H9 (cell line): Measurements from ENCODE around the gene DNAH11. TPM values are rescaled to one million over a fixed set of nuclear protein-coding genes. Genes with fewer than 3 reads are reported as not detected.

Experiments used
- DNase-seq: peaks from one replicate; pipeline ENCODE4 v3.0.0-alpha.2; 2017
- H2AFZ ChIP-seq: one replicate; pipeline ENCODE4 v1.6.1; 2013; ENCODE audit warnings: mild to moderate bottlenecking, low read length, control low read depth, moderate library complexity
- H2AK5ac ChIP-seq: 2 replicates; pipeline ENCODE4 v1.6.1; 2013; ENCODE audit warnings: low read length, control low read depth, mixed read lengths; ENCODE audit not compliant: insufficient read length
- H2BK120ac ChIP-seq: one replicate; pipeline ENCODE4 v1.6.1; 2013; ENCODE audit warnings: low read depth, mild to moderate bottlenecking, low read length, control low read depth, inconsistent platforms; ENCODE audit not compliant: poor library complexity, severe bottlenecking
- H2BK12ac ChIP-seq: 2 replicates; pipeline ENCODE4 v1.6.1; 2013; ENCODE audit warnings: low read length, control low read depth, mixed read lengths, low read depth; ENCODE audit not compliant: insufficient read length
- H2BK15ac ChIP-seq: 2 replicates; pipeline ENCODE4 v1.6.1; 2013; ENCODE audit warnings: low read depth, low read length, control low read depth
- H2BK20ac ChIP-seq: one replicate; pipeline ENCODE4 v1.6.1; 2013; ENCODE audit warnings: low read depth, mild to moderate bottlenecking, low read length, control low read depth, inconsistent platforms; ENCODE audit not compliant: poor library complexity, severe bottlenecking
- H2BK5ac ChIP-seq: 2 replicates; pipeline ENCODE4 v1.6.1; 2013; ENCODE audit warnings: low read length, control low read depth, mixed read lengths; ENCODE audit not compliant: insufficient read length
- H3K14ac ChIP-seq: 2 replicates; pipeline ENCODE4 v1.6.1; 2013; ENCODE audit warnings: low read length, control low read depth; ENCODE audit not compliant: insufficient read depth
- H3K18ac ChIP-seq: 2 replicates; pipeline ENCODE4 v1.6.1; 2013; ENCODE audit warnings: low read depth, mild to moderate bottlenecking, mixed read lengths, low read length, control low read depth; ENCODE audit not compliant: insufficient read length
- H3K23ac ChIP-seq: 2 replicates; pipeline ENCODE4 v1.6.1; 2013; ENCODE audit warnings: low read length, control low read depth, mixed read lengths, low read depth; ENCODE audit not compliant: insufficient read length
- H3K23me2 ChIP-seq: 2 replicates; pipeline ENCODE4 v1.6.1; 2013; ENCODE audit warnings: low read depth, mild to moderate bottlenecking, mixed read lengths, low read length, control low read depth; ENCODE audit not compliant: insufficient read length, poor library complexity, severe bottlenecking
- H3K27ac ChIP-seq: 2 replicates; pipeline ENCODE4 v1.5.1; 2013; ENCODE audit warnings: low read length, control low read depth, mixed read lengths, low read depth; ENCODE audit not compliant: insufficient read length
- H3K27me3 ChIP-seq: 2 replicates; pipeline ENCODE4 v1.6.1; 2013; ENCODE audit warnings: low read length, control low read depth, inconsistent platforms; ENCODE audit not compliant: insufficient read depth
- H3K4ac ChIP-seq: 2 replicates; pipeline ENCODE4 v1.6.1; 2013; ENCODE audit warnings: low read depth, mild to moderate bottlenecking, control low read depth, inconsistent platforms, low read length, moderate library complexity
- H3K4me1 ChIP-seq: 2 replicates; pipeline ENCODE4 v1.6.1; 2013; ENCODE audit warnings: low read length, control low read depth, inconsistent platforms; ENCODE audit not compliant: insufficient read depth
- H3K4me2 ChIP-seq: 2 replicates; pipeline ENCODE4 v1.6.1; 2013; ENCODE audit warnings: low read length, control low read depth, mixed read lengths; ENCODE audit not compliant: insufficient read length, insufficient read depth
- H3K56ac ChIP-seq: 2 replicates; pipeline ENCODE4 v1.6.1; 2013; ENCODE audit warnings: low read depth, mild to moderate bottlenecking, mixed read lengths, low read length, control low read depth; ENCODE audit not compliant: insufficient read length
- H3K79me1 ChIP-seq: 2 replicates; pipeline ENCODE4 v1.6.1; 2013; ENCODE audit warnings: low read depth, mild to moderate bottlenecking, moderate library complexity, low read length, control low read depth, inconsistent platforms; ENCODE audit not compliant: insufficient read depth, poor library complexity, severe bottlenecking
- H3K79me2 ChIP-seq: 2 replicates; pipeline ENCODE4 v1.6.1; 2013; ENCODE audit warnings: low read length, control low read depth, inconsistent platforms; ENCODE audit not compliant: insufficient read depth
- H3K9ac ChIP-seq: 2 replicates; pipeline ENCODE4 v1.6.1; 2013; ENCODE audit warnings: low read length, control low read depth, mixed read lengths; ENCODE audit not compliant: insufficient read length; ENCODE audit errors: extremely low read depth
- H3K9me3 ChIP-seq: one replicate; pipeline ENCODE4 v1.6.1; 2013; ENCODE audit warnings: low read depth, low read length, inconsistent platforms; ENCODE audit not compliant: control insufficient read depth
- H3T11ph ChIP-seq: one replicate; pipeline ENCODE4 v1.6.1; 2013; ENCODE audit warnings: mild to moderate bottlenecking, low read length, control low read depth, inconsistent platforms
- H4K20me1 ChIP-seq: one replicate; pipeline ENCODE4 v1.6.1; 2013; ENCODE audit not compliant: control insufficient read depth, insufficient read length, insufficient read depth
- H4K5ac ChIP-seq: 2 replicates; pipeline ENCODE4 v1.6.1; 2013; ENCODE audit warnings: low read depth, mild to moderate bottlenecking, mixed read lengths, low read length, control low read depth; ENCODE audit not compliant: insufficient read length
- H4K8ac ChIP-seq: replicated peaks from 2 replicates; pipeline ENCODE4 v1.6.1; 2013; ENCODE audit warnings: low read length, control low read depth, mixed read lengths, low read depth; ENCODE audit not compliant: insufficient read length
- H4K91ac ChIP-seq: 2 replicates; pipeline ENCODE4 v1.6.1; 2013; ENCODE audit warnings: low read depth, mild to moderate bottlenecking, moderate library complexity, mixed read lengths, low read length, control low read depth; ENCODE audit not compliant: insufficient read length
- H3K27ac Mint-ChIP-seq, 3 experiments: 2 replicates in 2 of 3; 3 replicates in 1 of 3; pipeline ENCODE4 v1.8.0; 2020 to 2021; ENCODE audit warnings: mixed read lengths in 3 of 3, mild to moderate bottlenecking in 1 of 3, moderate library complexity in 1 of 3
- H3K27me3 Mint-ChIP-seq: 2 replicates; pipeline ENCODE4 v1.8.0; 2021; ENCODE audit warnings: low read depth, mild to moderate bottlenecking, moderate library complexity, mixed read lengths
- H3K36me3 Mint-ChIP-seq, 3 experiments: 2 replicates in 2 of 3; 3 replicates in 1 of 3; pipeline ENCODE4 v1.8.0; 2020 to 2021; ENCODE audit warnings: low read depth in 3 of 3, mixed read lengths in 3 of 3; ENCODE audit not compliant: insufficient read depth in 1 of 3
- H3K4me1 Mint-ChIP-seq, 2 experiments: 2 replicates each; pipeline ENCODE4 v1.8.0; 2020; ENCODE audit warnings: mixed read lengths in 2 of 2
- H3K4me3 Mint-ChIP-seq, 2 experiments: 2 replicates in 1 of 2; 3 replicates in 1 of 2; pipeline ENCODE4 v1.8.0; 2020 to 2021; ENCODE audit warnings: mild to moderate bottlenecking in 2 of 2, mixed read lengths in 2 of 2, moderate library complexity in 1 of 2
- H3K9me3 Mint-ChIP-seq, 2 experiments: 2 replicates in 1 of 2; 3 replicates in 1 of 2; pipeline ENCODE4 v1.8.0; 2020; ENCODE audit warnings: mild to moderate bottlenecking in 2 of 2, mixed read lengths in 2 of 2, moderate library complexity in 1 of 2
- WGBS: extraction: QIAGEN DNeasy Blood & Tissue Kit; methylation state at CpG from one replicate; pipeline ENCODE4 v1.1.7; 2013; ENCODE audit warnings: missing lambda C conversion rate, low lambda C conversion rate, mixed read lengths; ENCODE audit not compliant: insufficient read length; ENCODE audit errors: extremely low coverage; 5-methylcytosine and 5-hydroxymethylcytosine counted together
- total RNA-seq: library from RNA; stranded (reverse); gene quantifications from 2 replicates; pipeline ENCODE4 v1.2.1, GENCODE V29; 2021
- TF ChIP-seq, protein P1 (sequence below): fragments of 200-600 bp; sonication (generic); conservative IDR thresholded peaks from 3 replicates; pipeline ENCODE4 v1.8.0; 2021; ENCODE audit warnings: antibody characterized with exemption, mild to moderate bottlenecking

DNAH11 gene
- total RNA-seq, 1 experiment from 2014 or later = 2.5 TPM

DNA sequence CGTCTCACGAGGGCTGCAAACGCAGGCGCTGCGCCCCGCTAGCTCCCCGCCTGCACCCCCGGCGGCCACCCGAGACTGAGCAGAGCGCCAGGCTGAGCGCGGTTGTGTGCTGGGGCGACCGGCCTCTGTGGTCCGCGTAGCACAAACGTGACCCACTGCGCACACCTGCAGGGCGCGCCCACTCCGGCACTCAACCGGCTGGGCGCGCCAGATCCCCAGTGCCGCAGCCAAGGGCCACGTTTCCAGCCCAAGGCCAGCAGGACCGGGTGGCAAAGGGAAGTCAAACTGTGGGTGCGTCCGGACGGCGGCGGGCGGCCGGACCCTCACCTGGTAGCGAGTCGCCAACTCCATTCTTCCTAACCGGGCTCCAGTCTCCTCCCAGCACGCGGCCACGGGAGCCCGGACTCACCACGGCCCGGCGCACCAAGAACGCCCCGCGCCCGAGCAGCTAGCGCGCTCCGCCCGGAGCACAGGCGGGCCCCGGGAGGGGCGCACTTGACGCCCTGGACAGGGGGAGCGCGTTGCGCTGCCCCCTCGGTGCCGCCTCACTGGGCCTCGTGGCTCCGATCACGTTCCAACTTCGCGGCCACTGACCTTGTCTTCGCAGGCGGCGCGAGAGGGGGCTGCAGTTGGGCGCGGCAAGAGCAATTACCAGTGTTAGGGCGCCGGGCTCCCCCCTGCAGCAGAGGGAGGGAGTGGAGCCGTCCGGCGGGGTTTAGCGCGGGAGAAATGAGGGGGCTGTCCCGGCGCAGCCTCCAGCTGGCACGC, 402.8 kb downstream of the DNAH11 start, which contains the start of gene CDCA7L:
CDCA7L (minus strand) TSS at position 446 of the 768 bp plus-strand sequence; CDS start at position 351, 95 bp downstream.
- TF ChIP-seq, protein P1, sequence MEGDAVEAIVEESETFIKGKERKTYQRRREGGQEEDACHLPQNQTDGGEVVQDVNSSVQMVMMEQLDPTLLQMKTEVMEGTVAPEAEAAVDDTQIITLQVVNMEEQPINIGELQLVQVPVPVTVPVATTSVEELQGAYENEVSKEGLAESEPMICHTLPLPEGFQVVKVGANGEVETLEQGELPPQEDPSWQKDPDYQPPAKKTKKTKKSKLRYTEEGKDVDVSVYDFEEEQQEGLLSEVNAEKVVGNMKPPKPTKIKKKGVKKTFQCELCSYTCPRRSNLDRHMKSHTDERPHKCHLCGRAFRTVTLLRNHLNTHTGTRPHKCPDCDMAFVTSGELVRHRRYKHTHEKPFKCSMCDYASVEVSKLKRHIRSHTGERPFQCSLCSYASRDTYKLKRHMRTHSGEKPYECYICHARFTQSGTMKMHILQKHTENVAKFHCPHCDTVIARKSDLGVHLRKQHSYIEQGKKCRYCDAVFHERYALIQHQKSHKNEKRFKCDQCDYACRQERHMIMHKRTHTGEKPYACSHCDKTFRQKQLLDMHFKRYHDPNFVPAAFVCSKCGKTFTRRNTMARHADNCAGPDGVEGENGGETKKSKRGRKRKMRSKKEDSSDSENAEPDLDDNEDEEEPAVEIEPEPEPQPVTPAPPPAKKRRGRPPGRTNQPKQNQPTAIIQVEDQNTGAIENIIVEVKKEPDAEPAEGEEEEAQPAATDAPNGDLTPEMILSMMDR = no peak
- Histone ChIP-seq H3K14ac (peak within 1 kb of the TSS; percentile 97), H2BK12ac (peak within 1 kb of the TSS; percentile 77), H4K20me1 (no peaks in the 10 kb centered on the region), H3K18ac (peak within 1 kb of the TSS; percentile 95), H2AFZ (peak within 1 kb of the TSS; percentile 65), H4K91ac (no peak within 1 kb of the TSS), H3K56ac (no peak within 1 kb of the TSS), H3T11ph (no peak within 1 kb of the TSS), H3K79me2 (peaks cover 23% of the 10 kb centered on the region; the same call in 1 of the 2 replicates), H4K5ac (no peak within 1 kb of the TSS), H3K9me3 (no peaks in the 10 kb centered on the region), H2BK5ac (no peak within 1 kb of the TSS), H3K79me1 (no peaks in the 10 kb centered on the region), H2BK15ac (no peak within 1 kb of the TSS), H3K23me2 (peaks cover 7% of the 10 kb centered on the region), H3K4me2 (peak within 1 kb of the TSS; percentile 94), H3K4me1 (peaks cover 4% of the 10 kb centered on the region; the same call in 1 of the 2 replicates), H2BK120ac (peak within 1 kb of the TSS; percentile 29), H2AK5ac (no peak within 1 kb of the TSS), H3K27me3 (no peaks in the 10 kb centered on the region), H2BK20ac (no peak within 1 kb of the TSS), H3K9ac (peak within 1 kb of the TSS; percentile 88), H3K23ac (no peak within 1 kb of the TSS), H4K8ac (no peak within 1 kb of the TSS), H3K4ac (no peak within 1 kb of the TSS), H3K27ac (no peak within 1 kb of the TSS)
- Mint-ChIP-seq H3K36me3 (peaks cover 0 to 4% (median 0%) of the 10 kb centered on the region in 3 experiments; a peak in 2 of 7 replicates), H3K27me3 (peaks cover 8% of the 10 kb centered on the region; the same call in 1 of the 2 replicates), H3K27ac (peak within 1 kb of the TSS; percentile 98 to 99 (median 98)), H3K9me3 (no peaks in the 10 kb centered on the region), H3K4me3 (peak within 1 kb of the TSS; percentile 80 to 90), H3K4me1 (peaks cover 38 to 47% of the 10 kb centered on the region in 2 experiments)
- WGBS = no CpG with 5 or more reads among the region's 83 CpGs
- DNase-seq = peak; percentile 86
